Sigmoid colon (tissue), 7 donors: ENCODE measurements around the gene PKN2. TPM values are rescaled to one million over a fixed set of nuclear protein-coding genes. Genes with fewer than 3 reads are reported as not detected.
"Not testable (repeated sequence)": the region's sequence is repeated elsewhere in the genome, so short reads cannot be mapped to it uniquely, and the experiment has no call there.

Experiments used
- DNase-seq: peaks from one replicate; pipeline ENCODE4 v3.0.0-alpha.2; 2019
- H3K27ac ChIP-seq, 4 donors: fragments of 200-600 bp; sonication (generic); one replicate each; pipeline ENCODE4 v1.5.1; 2016 to 2019; ENCODE audit warnings: mild to moderate bottlenecking in 1 of 4
- H3K27me3 ChIP-seq, 3 donors: fragments of 200-600 bp; sonication (generic); one replicate each; pipeline ENCODE4 v1.5.1; 2019; ENCODE audit warnings: mild to moderate bottlenecking in 1 of 3
- H3K36me3 ChIP-seq, 4 donors: fragments of 200-600 bp; sonication (generic); one replicate each; pipeline ENCODE4 v1.5.1; 2016 to 2019
- H3K4me1 ChIP-seq, 4 donors: fragments of 200-600 bp; sonication (generic); one replicate each; pipeline ENCODE4 v1.5.1; 2017 to 2019
- H3K4me3 ChIP-seq, 4 donors: fragments of 200-600 bp; sonication (generic); one replicate each; pipeline ENCODE4 v1.5.1; 2017 to 2019; ENCODE audit warnings: mild to moderate bottlenecking in 2 of 4, moderate library complexity in 1 of 4
- H3K9me3 ChIP-seq, 4 donors: fragments of 200-600 bp in 3 of 4; sonication (generic) in 3 of 4; one replicate each; pipeline versions ENCODE4 v1.5.1 to v1.6.1; 2013 to 2019
- EP300 ChIP-seq, 4 donors: sonication (generic); formaldehyde crosslinking; IDR thresholded peaks; one replicate each; pipeline ENCODE4 v1.6.1; 2017; ENCODE audit warnings: antibody characterized with exemption in 4 of 4
- POLR2A ChIP-seq, 2 donors: fragments of 450-650 bp; IDR thresholded peaks; one replicate each; pipeline ENCODE4 v1.6.1; 2016; ENCODE audit warnings: antibody characterized with exemption in 2 of 2, mild to moderate bottlenecking in 2 of 2, moderate library complexity in 2 of 2
- POLR2AphosphoS5 ChIP-seq, 4 donors: sonication (generic); formaldehyde crosslinking; IDR thresholded peaks; one replicate each; pipeline ENCODE4 v1.6.1; 2017; ENCODE audit warnings: antibody characterized with exemption in 4 of 4
- WGBS, 2 donors: extraction: QIAGEN DNeasy Blood & Tissue Kit; methylation state at CpG; one replicate each; pipeline ENCODE4 v1.1.7; 2013; 5-methylcytosine and 5-hydroxymethylcytosine counted together
- intact Hi-C: fragments of 100-400 bp; cut with DNase I; formaldehyde crosslinking; loops from one replicate; pipeline ENCODE4 v1.15.1; 2023
- polyA plus RNA-seq, 3 donors: library from polyadenylated mRNA; stranded (reverse); fragments of 200-250 nt; gene quantifications; one replicate each; pipeline ENCODE4 v1.2.3, GENCODE V29; 2013
- small RNA-seq, 3 donors: library from RNA; depleted of rRNA; stranded (forward); fragments of <200 nt; gene quantifications; one replicate each; pipeline ENCODE3, GENCODE V24; 2016
- total RNA-seq, 4 donors: library from RNA; depleted of rRNA; stranded (reverse); fragments of >200 nt; gene quantifications; one replicate each; pipeline ENCODE4 v1.1.0, GENCODE V29; 2016
- TF ChIP-seq, protein P1 (sequence below), 4 experiments: fragments of 450-650 bp in 3 of 4; fragments of 200-600 bp in 1 of 4; IDR thresholded peaks; one replicate each; pipeline ENCODE4 v1.5.1; 2016 to 2019; ENCODE audit warnings: antibody characterized with exemption in 4 of 4, mild to moderate bottlenecking in 3 of 4, moderate library complexity in 2 of 4
- donor health status: healthy with polysubstance abuse.
- donor health status: Bipolar disorder and iron deficiency.
- donor health status: healthy.

Gene PKN2
- total and polyA plus RNA-seq, 7 donors: 9.6 to 43.4 (median 25.5) TPM

DNA sequence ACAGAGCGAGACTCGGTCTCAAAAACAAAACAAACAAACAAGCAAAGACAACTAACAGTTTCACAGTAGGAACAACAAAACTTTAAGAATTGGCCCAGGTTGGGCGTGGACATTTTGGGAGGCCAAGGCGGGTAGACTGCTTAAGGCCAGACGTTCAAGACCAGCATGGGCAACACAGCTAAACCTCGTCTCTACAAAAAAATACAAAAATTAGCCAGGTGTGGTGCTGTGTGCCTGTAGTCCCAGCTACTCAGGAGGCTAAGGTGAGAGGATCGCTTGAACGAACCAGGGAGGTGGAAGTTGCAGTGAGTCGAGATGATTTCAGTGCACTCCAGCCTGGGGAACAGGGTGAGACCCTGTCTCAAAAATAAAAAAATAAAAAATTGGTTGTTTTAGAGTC is 193.8 kb downstream of the PKN2 start:
- Histone ChIP-seq H3K36me3 (peaks cover 0 to 10% (median 2%) of the 10 kb centered on the region in 4 donors), H3K27me3 (no peaks in the 10 kb centered on the region), H3K27ac (peak overlapping the region in 1 of 4 donors; percentile 24), H3K4me3 (no peak overlapping the region), H3K9me3 (no peaks in the 10 kb centered on the region), H3K4me1 (peaks cover 0 to 37% (median 20%) of the 10 kb centered on the region in 4 donors)
- intact Hi-C loops: loop anchor here (5.0 to 10.0 kb wide), 2 partner anchors 73 to 221 kb away; no protein-coding TSS in a partner anchor
- TF ChIP-seq POLR2A (IDR thresholded peaks at IDR 0.05) (no peak), EP300 (IDR thresholded peaks at IDR 0.05) (no peak)
- TF ChIP-seq, protein P1, sequence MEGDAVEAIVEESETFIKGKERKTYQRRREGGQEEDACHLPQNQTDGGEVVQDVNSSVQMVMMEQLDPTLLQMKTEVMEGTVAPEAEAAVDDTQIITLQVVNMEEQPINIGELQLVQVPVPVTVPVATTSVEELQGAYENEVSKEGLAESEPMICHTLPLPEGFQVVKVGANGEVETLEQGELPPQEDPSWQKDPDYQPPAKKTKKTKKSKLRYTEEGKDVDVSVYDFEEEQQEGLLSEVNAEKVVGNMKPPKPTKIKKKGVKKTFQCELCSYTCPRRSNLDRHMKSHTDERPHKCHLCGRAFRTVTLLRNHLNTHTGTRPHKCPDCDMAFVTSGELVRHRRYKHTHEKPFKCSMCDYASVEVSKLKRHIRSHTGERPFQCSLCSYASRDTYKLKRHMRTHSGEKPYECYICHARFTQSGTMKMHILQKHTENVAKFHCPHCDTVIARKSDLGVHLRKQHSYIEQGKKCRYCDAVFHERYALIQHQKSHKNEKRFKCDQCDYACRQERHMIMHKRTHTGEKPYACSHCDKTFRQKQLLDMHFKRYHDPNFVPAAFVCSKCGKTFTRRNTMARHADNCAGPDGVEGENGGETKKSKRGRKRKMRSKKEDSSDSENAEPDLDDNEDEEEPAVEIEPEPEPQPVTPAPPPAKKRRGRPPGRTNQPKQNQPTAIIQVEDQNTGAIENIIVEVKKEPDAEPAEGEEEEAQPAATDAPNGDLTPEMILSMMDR (IDR thresholded peaks at IDR 0.05): no peak
- no peak for DNase-seq
- WGBS, 2 donors: 80 to 88% methylated on average over 9 of the region's 9 CpGs

DNA sequence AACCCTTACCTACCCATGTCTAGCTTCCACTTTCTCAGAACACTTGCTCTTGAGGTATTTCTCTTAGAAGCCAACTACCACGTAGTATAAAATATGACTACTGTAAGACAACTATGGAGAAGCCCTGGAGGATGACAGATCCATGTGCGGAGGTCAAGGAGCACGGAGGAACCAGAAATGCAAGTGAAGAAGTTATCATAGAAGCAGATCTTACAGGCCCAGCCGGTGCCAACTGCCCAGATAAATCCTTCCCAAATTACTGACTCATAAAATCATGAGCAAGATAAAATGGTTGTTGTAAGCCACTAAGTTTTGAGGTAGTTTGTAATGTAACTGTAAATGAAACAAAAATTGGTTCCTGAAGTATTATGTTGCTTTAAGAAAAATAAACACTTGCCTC is 194.7 kb downstream of the PKN2 start:
- H3K27me3 ChIP-seq: no peaks in the 10 kb centered on the region
- 69 to 86% methylated on average over 4 of the region's 4 CpGs for WGBS, 2 donors
- DNase-seq: no peak
- no peak overlapping the region for H3K4me3 ChIP-seq
- no peak overlapping the region for H3K27ac ChIP-seq
- intact Hi-C loops: loop anchor here (5.0 to 10.0 kb wide), 2 partner anchors 74 to 221 kb away; no protein-coding TSS in a partner anchor
- H3K4me1 ChIP-seq: peaks cover 0 to 37% (median 22%) of the 10 kb centered on the region in 4 donors
- peaks cover 0 to 18% (median 4%) of the 10 kb centered on the region in 4 donors for H3K36me3 ChIP-seq
- TF ChIP-seq EP300 (IDR thresholded peaks at IDR 0.05) (no peak), POLR2A (IDR thresholded peaks at IDR 0.05) (no peak), POLR2AphosphoS5 (IDR thresholded peaks at IDR 0.05) (no peak)
- TF ChIP-seq, protein P1 (IDR thresholded peaks at IDR 0.05): no peak
- no peaks in the 10 kb centered on the region for H3K9me3 ChIP-seq

DNA sequence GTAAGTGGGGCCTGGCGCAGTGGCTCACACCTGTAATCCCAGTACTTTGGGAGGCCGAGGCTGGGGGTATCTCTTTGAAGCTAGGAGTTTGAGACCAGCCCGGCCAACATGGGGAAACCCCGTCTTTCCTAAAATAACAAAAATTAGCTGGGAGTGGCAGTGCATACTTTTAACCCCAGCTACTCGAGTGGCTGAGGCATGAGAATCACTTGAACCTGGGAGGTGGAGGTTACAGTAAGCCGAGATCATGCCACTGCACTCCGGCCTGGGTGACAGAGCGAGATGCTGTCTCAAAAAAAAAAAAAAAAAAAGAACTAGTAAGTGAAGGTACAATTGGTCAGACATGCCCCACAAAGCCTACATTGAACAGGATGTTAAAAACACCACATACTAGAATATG is 196.6 kb downstream of the PKN2 start:
- H3K4me3 ChIP-seq, H3K9me3 ChIP-seq, H3K27ac ChIP-seq, H3K27me3 ChIP-seq, intact Hi-C loops, DNase-seq: not testable (repeated sequence)
- peaks cover 0 to 38% (median 14%) of the 10 kb centered on the region in 4 donors for H3K36me3 ChIP-seq
- peaks cover 0 to 26% (median 18%) of the 10 kb centered on the region in 4 donors for H3K4me1 ChIP-seq
- WGBS, 2 donors: 86% methylated on average over 8 of the region's 8 CpGs

DNA sequence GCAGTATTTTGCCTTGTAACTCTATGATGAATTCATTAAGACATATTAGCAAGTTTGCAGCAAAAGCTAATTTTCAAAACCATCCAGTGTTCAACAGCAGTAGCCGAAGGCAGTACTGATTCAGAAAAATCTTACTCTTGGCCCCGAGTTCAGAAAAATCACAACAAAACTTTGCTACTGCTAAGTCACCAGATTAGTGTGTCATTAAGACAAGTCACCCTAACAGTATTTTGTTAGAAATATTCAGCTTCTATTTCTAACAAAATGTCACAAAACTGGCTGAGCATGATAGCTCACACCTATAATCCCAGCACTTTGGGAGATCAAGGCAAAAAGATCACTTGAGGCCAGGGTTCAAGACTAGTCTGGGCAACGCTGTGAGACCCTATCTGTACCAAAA is 199.1 kb downstream of the PKN2 start:
- Histone ChIP-seq H3K36me3 (peaks cover 0 to 53% (median 20%) of the 10 kb centered on the region in 4 donors), H3K27me3 (no peaks in the 10 kb centered on the region), H3K4me1 (peaks cover 0 to 4% (median under 1%) of the 10 kb centered on the region in 4 donors), H3K9me3 (no peaks in the 10 kb centered on the region), H3K4me3 (no peak overlapping the region), H3K27ac (no peak overlapping the region)
- DNase-seq: no peak
- 89% methylated on average over 3 of the region's 3 CpGs for WGBS, 2 donors
- no peak for TF ChIP-seq EP300 (IDR thresholded peaks at IDR 0.05)
- no peak for TF ChIP-seq POLR2AphosphoS5 (IDR thresholded peaks at IDR 0.05)
- intact Hi-C loops: no loop called here

Small RNAs within 50 kb of the gene (small RNA-seq; reads per million reads assigned to genes)
- 0 reads per million in 3 donors for gene RNU6-125P

Other genes starting within 250 kb of the PKN2 start
- gene GTF2B, start 207.3 kb downstream of the PKN2 start, total RNA-seq: 10 to 100 TPM; 21.6 to 42.6 (median 31.3) TPM
- 10 to 100 TPM; 24.0 to 47.4 (median 40.8) TPM for gene GTF2B, start 207.3 kb downstream of the PKN2 start, polyA plus RNA-seq